ENCODE data around the gene WHRN.

WHRN gene

DNA sequence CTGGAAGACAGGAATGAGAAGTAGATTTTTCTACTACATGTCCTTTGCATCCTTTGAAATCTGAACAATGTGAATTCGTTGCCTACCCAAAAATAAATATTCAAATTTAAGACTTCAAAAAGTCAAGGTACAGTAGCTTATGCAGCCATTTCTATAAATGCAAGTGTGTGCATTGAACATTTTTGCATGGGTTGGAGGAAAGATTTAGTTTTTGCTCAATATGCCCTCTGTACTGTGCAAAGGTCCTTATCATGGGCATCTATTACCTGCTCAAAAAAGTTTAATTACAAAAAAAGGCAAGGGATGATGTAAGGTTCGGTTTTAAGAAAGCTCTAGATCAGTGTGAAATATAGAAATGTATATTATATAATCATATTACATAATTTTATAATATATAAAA is 140.1 kb downstream of the WHRN start:
- DNase-seq (ENCODE audit: low read depth in 2 of 2) = no peak

DNA sequence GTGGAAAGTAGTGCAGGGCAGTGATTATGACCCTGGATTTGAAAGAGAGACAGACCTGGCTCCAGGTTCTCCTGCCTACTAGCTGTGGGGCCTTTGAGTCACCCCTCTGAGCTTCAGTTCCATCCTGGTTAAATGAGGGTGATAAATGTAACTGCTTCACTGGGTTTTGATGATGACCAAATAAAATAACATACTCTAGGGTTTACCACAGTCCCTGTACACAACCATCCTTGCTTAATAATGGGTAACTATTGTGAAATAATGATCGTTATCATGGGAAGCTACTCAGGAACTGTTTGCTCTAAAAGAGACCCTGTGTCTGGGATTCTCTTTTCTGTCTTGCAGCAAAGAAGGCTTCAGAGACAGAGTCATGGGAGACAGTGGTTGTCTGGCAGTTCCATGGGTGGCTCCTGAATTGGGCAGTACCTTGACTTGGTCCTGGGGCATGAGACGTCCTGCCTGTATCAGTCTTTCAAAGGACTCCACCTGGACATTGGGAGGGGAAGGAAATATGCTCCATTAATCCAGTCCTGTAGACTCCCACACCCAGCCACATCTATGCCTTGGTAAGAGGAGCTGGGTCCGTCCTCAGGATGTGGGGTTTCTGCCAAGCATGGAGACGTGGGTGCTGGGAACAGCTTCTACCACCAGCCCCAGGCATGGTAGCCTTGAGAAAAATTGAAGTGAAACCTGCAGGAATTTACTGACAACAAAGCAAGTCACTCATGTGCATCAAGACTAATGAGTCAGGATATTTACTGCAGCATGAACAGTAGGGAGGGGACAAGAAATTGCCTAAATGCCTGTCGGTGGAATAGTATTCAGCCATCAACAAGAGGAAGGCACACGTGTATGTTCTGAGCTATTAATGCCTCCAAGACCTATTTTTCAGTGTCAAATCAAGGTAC is 140.9 kb downstream of the WHRN start:
- DNase-seq (ENCODE audit: low read depth in 2 of 2) = no peak

DNA sequence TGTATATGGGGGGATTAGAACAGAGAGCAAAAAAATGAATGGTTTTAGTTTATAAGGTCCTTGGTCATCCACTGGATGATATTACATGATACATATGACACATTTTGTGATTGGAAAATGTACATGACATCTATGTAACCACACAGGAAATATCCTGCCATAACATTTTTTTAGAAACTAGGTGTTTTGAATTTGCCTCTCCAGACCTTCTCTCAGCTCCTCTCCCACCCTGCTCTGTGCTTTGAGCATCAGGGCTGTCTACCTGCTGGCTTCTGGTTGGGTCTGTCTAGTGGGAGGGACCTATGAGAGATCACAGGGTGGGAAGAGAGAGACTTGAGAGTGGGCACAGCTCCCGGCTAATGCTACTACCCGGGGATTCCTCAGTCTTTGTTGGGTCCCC is 141.8 kb downstream of the WHRN start:
- no peak for DNase-seq (ENCODE audit: low read depth in 2 of 2)

DNA sequence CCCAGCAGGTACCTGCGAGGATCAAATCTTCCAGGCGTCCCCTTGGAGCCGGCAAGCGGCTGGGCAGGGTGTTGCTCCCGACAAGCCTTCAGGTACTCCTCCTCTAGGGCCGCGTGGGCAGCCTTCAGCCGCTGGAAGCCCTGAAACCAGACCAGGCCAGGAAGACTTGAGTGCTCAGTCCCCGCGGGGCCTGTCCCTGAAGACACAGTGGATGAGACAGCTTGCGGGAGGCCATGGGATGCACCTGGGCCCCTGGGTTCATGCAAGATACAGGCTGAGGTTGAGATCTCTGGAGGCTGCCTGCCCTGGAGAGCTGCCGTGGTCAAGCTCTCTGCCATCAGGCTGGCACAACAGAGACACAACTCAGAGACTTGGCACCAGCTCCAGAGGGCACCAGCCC is 142.9 kb downstream of the WHRN start:
- no peak for DNase-seq (ENCODE audit: low read depth in 2 of 2)

DNA sequence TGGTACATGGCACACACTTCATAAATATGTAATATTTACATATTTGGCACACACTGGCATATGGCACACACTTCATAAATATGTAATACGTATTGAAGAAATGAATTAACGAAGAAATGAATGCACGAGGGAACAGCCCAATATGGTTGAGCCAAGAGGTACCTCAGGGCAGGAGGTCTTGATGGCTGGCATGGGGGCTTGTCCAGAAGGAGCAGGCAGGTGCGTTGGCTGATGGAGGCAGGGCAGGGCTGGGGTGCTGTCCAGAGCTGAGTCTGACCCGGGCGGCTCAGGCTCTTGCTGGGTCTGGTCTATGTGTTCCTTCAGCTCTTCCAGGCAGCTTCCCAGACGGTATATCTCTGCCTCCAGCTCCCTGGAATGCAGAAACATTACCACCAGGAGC is 143.7 kb downstream of the WHRN start:
- DNase-seq (ENCODE audit: low read depth in 2 of 2) = no peak

DNA sequence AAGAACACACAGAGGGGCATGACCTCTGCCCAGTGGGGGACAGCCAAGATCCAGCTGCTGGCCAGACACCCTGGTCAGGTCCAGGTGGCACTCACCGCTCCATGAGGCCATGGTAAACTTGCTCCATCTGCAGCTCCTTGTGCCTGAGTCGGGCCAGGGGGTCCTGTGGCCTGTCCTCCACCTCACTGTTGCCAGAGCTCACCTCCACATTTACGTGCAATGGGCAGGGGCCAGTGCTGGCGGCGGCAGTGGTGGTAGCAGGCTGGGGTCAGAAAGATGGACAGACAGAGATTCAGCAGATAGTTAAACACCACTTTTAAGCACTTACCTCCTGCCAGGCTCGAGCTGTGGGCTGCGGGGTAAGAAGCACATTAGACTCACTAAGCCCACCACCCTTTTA is 145.5 kb downstream of the WHRN start:
- DNase-seq (ENCODE audit: low read depth in 2 of 2) = no peak

DNA sequence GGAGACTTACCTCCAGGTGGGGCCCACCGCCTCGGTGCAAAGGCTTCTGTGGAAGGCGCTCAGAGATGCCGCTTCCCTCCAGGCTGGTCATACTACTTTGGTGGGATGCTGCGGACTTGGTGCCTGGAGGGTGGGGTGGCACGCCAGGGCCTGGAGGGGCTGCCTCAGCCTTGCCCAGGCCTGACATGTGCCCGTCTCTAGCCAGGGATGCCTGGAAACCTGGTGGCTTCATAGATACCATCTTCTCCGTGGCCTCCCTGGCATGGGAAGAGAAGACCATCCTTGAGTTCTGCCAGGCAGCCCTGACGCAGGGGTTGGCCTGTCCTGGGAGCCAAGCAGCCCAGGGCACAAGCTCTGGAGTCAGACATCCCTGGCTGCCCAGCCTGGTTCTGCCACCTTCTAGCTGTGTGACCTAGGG is 147.4 kb downstream of the WHRN start:
- no peak for DNase-seq (ENCODE audit: low read depth in 2 of 2)

DNA sequence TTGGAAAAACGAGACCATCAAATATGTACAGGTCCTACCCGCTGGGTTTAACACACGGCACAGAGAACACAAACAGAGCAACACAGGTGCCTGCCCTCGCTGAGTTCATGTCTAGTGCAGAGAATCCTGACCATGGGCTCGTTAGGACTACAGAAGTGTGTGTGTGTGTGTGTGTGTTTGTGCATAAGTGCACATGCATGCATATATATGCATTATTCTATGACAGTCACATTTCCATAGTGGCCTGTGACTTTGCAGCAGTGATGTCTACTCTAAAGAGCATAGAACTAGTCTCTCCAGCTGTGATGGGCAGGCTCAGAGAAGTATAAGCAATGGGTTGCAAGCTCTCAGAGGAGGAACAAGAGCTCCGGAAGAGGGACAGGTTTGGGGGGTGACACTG is 147.9 kb downstream of the WHRN start:
- DNase-seq (ENCODE audit: low read depth in 2 of 2) = no peak

DNA sequence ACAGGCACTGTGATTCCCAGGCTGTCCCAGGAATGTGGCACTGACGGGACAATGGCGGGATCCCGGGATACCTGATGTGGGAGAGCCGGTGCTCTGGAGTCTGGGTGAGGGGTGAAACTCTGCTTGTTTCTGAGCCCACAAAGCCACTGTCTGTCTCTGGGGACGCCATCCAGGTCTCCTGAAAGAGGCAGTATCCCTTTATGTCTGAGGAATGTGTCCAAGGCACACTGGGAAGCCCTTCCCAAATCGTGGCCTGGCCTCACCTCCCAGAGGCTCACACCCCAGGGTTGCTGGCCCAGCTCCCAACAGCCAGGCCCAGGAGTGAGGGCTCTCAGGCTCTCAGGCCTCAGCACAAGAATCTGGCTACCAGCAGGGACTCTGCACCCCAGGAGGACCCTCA is 148.5 kb downstream of the WHRN start:
- DNase-seq (ENCODE audit: low read depth in 2 of 2) = no peak

DNA sequence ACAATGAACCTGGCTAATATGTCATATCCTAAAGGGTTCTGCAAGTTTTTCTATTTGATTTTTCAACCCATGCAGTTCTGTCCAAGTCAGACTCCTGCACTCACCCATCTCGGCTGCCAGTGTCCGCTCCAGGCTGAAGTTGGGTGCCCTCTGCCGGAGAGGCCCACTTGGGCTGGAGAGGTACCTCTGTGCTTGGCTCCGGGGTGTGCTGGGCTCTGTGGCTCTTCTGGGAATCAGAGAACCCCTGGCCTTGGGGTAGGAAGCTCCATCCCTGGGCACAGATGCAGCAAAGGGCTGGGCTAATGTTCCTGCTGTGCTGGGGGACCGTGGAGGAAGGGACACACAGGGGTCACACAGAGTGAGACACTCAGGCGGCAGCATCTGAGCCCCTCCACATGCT is 149.5 kb downstream of the WHRN start:
- no peak for DNase-seq (ENCODE audit: low read depth in 2 of 2)
